Naive B cell (primary cell): Measurements from ENCODE around the gene CMKLR1. TPM values are rescaled to one million over a fixed set of nuclear protein-coding genes. Genes with fewer than 3 reads are reported as not detected.

Experiments used
- ATAC-seq, 2 donors: fragments of 150-1000 bp; cut with Tn5 transposase; 2 replicates each; pipeline ENCODE4 v1.10.0; 2021; ENCODE audit warnings: low read depth in 2 of 2, mild to moderate bottlenecking in 2 of 2, moderate library complexity in 2 of 2
- DNase-seq: peaks from one replicate; pipeline ENCODE4 v3.0.0; 2022
- H3K27ac Mint-ChIP-seq, 6 donors: one replicate each; pipeline ENCODE4 v1.8.0; 2020 to 2022; ENCODE audit warnings: mild to moderate bottlenecking in 6 of 6, mixed read lengths in 6 of 6, moderate library complexity in 5 of 6, inconsistent platforms in 2 of 6
- H3K27me3 Mint-ChIP-seq, 3 donors: one replicate each; pipeline ENCODE4 v1.8.0; 2021 to 2022; ENCODE audit warnings: mixed read lengths in 3 of 3, mild to moderate bottlenecking in 1 of 3
- H3K36me3 Mint-ChIP-seq, 2 donors: one replicate each; pipeline ENCODE4 v1.8.0; 2020 to 2022; ENCODE audit warnings: mixed read lengths in 2 of 2, inconsistent platforms in 1 of 2, mild to moderate bottlenecking in 1 of 2
- H3K4me1 Mint-ChIP-seq, 3 donors: one replicate each; pipeline ENCODE4 v1.8.0; 2020 to 2022; ENCODE audit warnings: mixed read lengths in 3 of 3, inconsistent platforms in 1 of 3, mild to moderate bottlenecking in 1 of 3, moderate library complexity in 1 of 3
- H3K4me3 Mint-ChIP-seq, 8 donors: one replicate each; pipeline ENCODE4 v1.8.0; 2020 to 2022; ENCODE audit warnings: mild to moderate bottlenecking in 8 of 8, mixed read lengths in 8 of 8, moderate library complexity in 8 of 8, inconsistent platforms in 2 of 8
- H3K9me3 Mint-ChIP-seq, 7 donors: one replicate each; pipeline ENCODE4 v1.8.0; 2020 to 2022; ENCODE audit warnings: mixed read lengths in 7 of 7, mild to moderate bottlenecking in 5 of 7, inconsistent platforms in 2 of 7, moderate library complexity in 1 of 7
- polyA plus RNA-seq, 6 donors: library from polyadenylated mRNA; unstranded; fragments of 300-500 nt; fragmentation: Illumina TruSeq; gene quantifications; one replicate each; pipeline ENCODE4 v1.2.3, GENCODE V29; 2021; ENCODE audit warnings: low read depth in 6 of 6

The CMKLR1 gene
- polyA plus RNA-seq, 6 donors from 2014 or later, result 0.09 TPM; not detected in 5

- H3K4me1 Mint-ChIP-seq, result peaks cover 0 to 2% (median 0%) of the 10 kb centered on the region in 3 donors
- H3K27me3 Mint-ChIP-seq, result peaks cover 13 to 36% (median 35%) of the 10 kb centered on the region in 3 donors
- H3K27ac Mint-ChIP-seq, result peak overlapping the region in 1 of 6 donors; percentile 52
- ATAC-seq (no peak), DNase-seq (no peak)
- no peaks in the 10 kb centered on the region for H3K36me3 Mint-ChIP-seq
- H3K9me3 Mint-ChIP-seq, result peaks cover 0 to 2% (median 0%) of the 10 kb centered on the region in 7 donors
- no peak overlapping the region for H3K4me3 Mint-ChIP-seq
Measured at GRCh38 chr12:108287227-108287626, 51.9 kb downstream of the CMKLR1 start.

- peaks cover 12 to 31% (median 29%) of the 10 kb centered on the region in 3 donors for H3K27me3 Mint-ChIP-seq
- H3K4me1 Mint-ChIP-seq, result peaks cover 0 to 2% (median 0%) of the 10 kb centered on the region in 3 donors
- ATAC-seq (no peak), DNase-seq (no peak)
- no peak overlapping the region for H3K4me3 Mint-ChIP-seq
- no peaks in the 10 kb centered on the region for H3K36me3 Mint-ChIP-seq
- H3K9me3 Mint-ChIP-seq, result peaks cover 0 to 2% (median 0%) of the 10 kb centered on the region in 7 donors
- H3K27ac Mint-ChIP-seq, result no peak overlapping the region
Measured at GRCh38 chr12:108285016-108285415, 54.1 kb downstream of the CMKLR1 start.

GRCh38 chr12:108284163-108284562 is 54.9 kb downstream of the CMKLR1 start:
- Mint-ChIP-seq H3K9me3 (peaks cover 0 to 2% (median 0%) of the 10 kb centered on the region in 7 donors), H3K27me3 (peaks cover 20 to 31% (median 23%) of the 10 kb centered on the region in 3 donors), H3K36me3 (no peaks in the 10 kb centered on the region), H3K4me3 (no peak overlapping the region), H3K27ac (no peak overlapping the region), H3K4me1 (peaks cover 0 to 2% (median 0%) of the 10 kb centered on the region in 3 donors)
- ATAC-seq (no peak), DNase-seq (no peak)

- Mint-ChIP-seq H3K9me3 (peaks cover 0 to 3% (median 0%) of the 10 kb centered on the region in 7 donors), H3K4me3 (no peak overlapping the region), H3K4me1 (peaks cover 0 to 7% (median 2%) of the 10 kb centered on the region in 3 donors), H3K36me3 (no peaks in the 10 kb centered on the region), H3K27ac (no peak overlapping the region), H3K27me3 (peaks cover 20 to 30% (median 23%) of the 10 kb centered on the region in 3 donors)
- DNase-seq (no peak), ATAC-seq (no peak)
Measured at GRCh38 chr12:108282676-108283075, 56.4 kb downstream of the CMKLR1 start.

- peaks cover 0 to 9% (median 2%) of the 10 kb centered on the region in 3 donors for H3K4me1 Mint-ChIP-seq
- no peak overlapping the region for H3K27ac Mint-ChIP-seq
- no peak for DNase-seq
- peaks cover 19 to 30% (median 20%) of the 10 kb centered on the region in 3 donors for H3K27me3 Mint-ChIP-seq
- peaks cover 0 to 4% (median 0%) of the 10 kb centered on the region in 7 donors for H3K9me3 Mint-ChIP-seq
- H3K36me3 Mint-ChIP-seq, result no peaks in the 10 kb centered on the region
- no peak overlapping the region for H3K4me3 Mint-ChIP-seq
- ATAC-seq, result no peak
Measured at GRCh38 chr12:108282160-108282559, 57.0 kb downstream of the CMKLR1 start.

GRCh38 chr12:108277613-108278012 is 61.5 kb downstream of the CMKLR1 start:
- Mint-ChIP-seq H3K4me1 (peaks cover 0 to 9% (median 2%) of the 10 kb centered on the region in 3 donors), H3K9me3 (peaks cover 0 to 8% (median 2%) of the 10 kb centered on the region in 7 donors), H3K36me3 (no peaks in the 10 kb centered on the region), H3K27me3 (peaks cover 6 to 20% (median 17%) of the 10 kb centered on the region in 3 donors), H3K27ac (no peak overlapping the region), H3K4me3 (no peak overlapping the region)
- no peak for ATAC-seq
- no peak for DNase-seq

GRCh38 chr12:108273217-108273616 is 65.9 kb downstream of the CMKLR1 start:
- Mint-ChIP-seq H3K27ac (no peak overlapping the region), H3K4me3 (no peak overlapping the region), H3K9me3 (peaks cover 0 to 8% (median 2%) of the 10 kb centered on the region in 7 donors), H3K4me1 (peaks cover 0 to 8% (median 0%) of the 10 kb centered on the region in 3 donors), H3K36me3 (no peaks in the 10 kb centered on the region), H3K27me3 (peaks cover 0 to 9% (median 0%) of the 10 kb centered on the region in 3 donors)
- DNase-seq, result no peak
- no peak for ATAC-seq

- DNase-seq, result no peak
- Mint-ChIP-seq H3K4me1 (no peaks in the 10 kb centered on the region), H3K27me3 (peaks cover 0 to 5% (median 0%) of the 10 kb centered on the region in 3 donors), H3K36me3 (no peaks in the 10 kb centered on the region), H3K4me3 (no peak overlapping the region), H3K27ac (no peak overlapping the region), H3K9me3 (peaks cover 0 to 8% (median 0%) of the 10 kb centered on the region in 7 donors)
- ATAC-seq, result no peak
Measured at GRCh38 chr12:108271951-108272872, 66.9 kb downstream of the CMKLR1 start.

- Mint-ChIP-seq H3K27ac (peak overlapping the region in 1 of 6 donors; percentile 69), H3K36me3 (no peaks in the 10 kb centered on the region), H3K27me3 (peaks cover 5 to 10% (median 6%) of the 10 kb centered on the region in 3 donors), H3K4me3 (no peak overlapping the region), H3K9me3 (peaks cover 0 to 10% (median 0%) of the 10 kb centered on the region in 7 donors), H3K4me1 (no peaks in the 10 kb centered on the region)
- no peak for DNase-seq
- no peak for ATAC-seq
Measured at GRCh38 chr12:108270849-108271143, 68.3 kb downstream of the CMKLR1 start.

- Mint-ChIP-seq H3K27me3 (peaks cover 6 to 11% (median 8%) of the 10 kb centered on the region in 3 donors), H3K27ac (no peak overlapping the region), H3K36me3 (no peaks in the 10 kb centered on the region), H3K9me3 (peaks cover 0 to 15% (median 2%) of the 10 kb centered on the region in 7 donors), H3K4me1 (no peaks in the 10 kb centered on the region), H3K4me3 (no peak overlapping the region)
- no peak for ATAC-seq
- no peak for DNase-seq
Measured at GRCh38 chr12:108270035-108270848, 68.9 kb downstream of the CMKLR1 start.

- peaks cover 11 to 18% (median 17%) of the 10 kb centered on the region in 3 donors for H3K27me3 Mint-ChIP-seq
- ATAC-seq (no peak), DNase-seq (no peak)
- no peak overlapping the region for H3K27ac Mint-ChIP-seq
- H3K4me3 Mint-ChIP-seq, result no peak overlapping the region
- no peaks in the 10 kb centered on the region for H3K4me1 Mint-ChIP-seq
- no peaks in the 10 kb centered on the region for H3K36me3 Mint-ChIP-seq
- peaks cover 0 to 9% (median 2%) of the 10 kb centered on the region in 7 donors for H3K9me3 Mint-ChIP-seq
Measured at GRCh38 chr12:108269224-108269623, 69.9 kb downstream of the CMKLR1 start.

GRCh38 chr12:108268397-108268796 is 70.7 kb downstream of the CMKLR1 start:
- no peak for ATAC-seq
- Mint-ChIP-seq H3K27me3 (peaks cover 11 to 21% (median 17%) of the 10 kb centered on the region in 3 donors), H3K36me3 (no peaks in the 10 kb centered on the region), H3K27ac (no peak overlapping the region), H3K4me3 (no peak overlapping the region), H3K4me1 (no peaks in the 10 kb centered on the region), H3K9me3 (peaks cover 0 to 9% (median 2%) of the 10 kb centered on the region in 7 donors)
- DNase-seq, result no peak

- DNase-seq (no peak), ATAC-seq (no peak)
- Mint-ChIP-seq H3K4me1 (no peaks in the 10 kb centered on the region), H3K27me3 (peaks cover 11 to 22% (median 17%) of the 10 kb centered on the region in 3 donors), H3K27ac (no peak overlapping the region), H3K36me3 (no peaks in the 10 kb centered on the region), H3K9me3 (peaks cover 0 to 9% (median 4%) of the 10 kb centered on the region in 7 donors), H3K4me3 (no peak overlapping the region)
Measured at GRCh38 chr12:108267450-108267849, 71.7 kb downstream of the CMKLR1 start.
